GM21723 (cell line): ENCODE measurements around the gene RND3.

Experiments
- ATAC-seq: cut with Tn5 transposase; IDR thresholded peaks from one replicate; pipeline ENCODE4 v1.9.1; 2021; ENCODE audit warnings: mild to moderate bottlenecking, moderate library complexity; ENCODE audit not compliant: unreplicated experiment

RND3 gene

GRCh38 chr2:150476809-150477302 is 10.6 kb downstream of the RND3 start:
- ATAC-seq = no peak

- no peak for ATAC-seq
Measured at GRCh38 chr2:150476286-150476685, 11.2 kb downstream of the RND3 start.

GRCh38 chr2:150475479-150476250 is 11.8 kb downstream of the RND3 start:
- no peak for ATAC-seq

- ATAC-seq = no peak
Measured at GRCh38 chr2:150474326-150475074, 13.0 kb downstream of the RND3 start.

GRCh38 chr2:150473767-150474166 is 13.7 kb downstream of the RND3 start:
- ATAC-seq = no peak

GRCh38 chr2:150472511-150472899 is 15.0 kb downstream of the RND3 start:
- no peak for ATAC-seq

GRCh38 chr2:150471813-150472510 is 15.5 kb downstream of the RND3 start:
- ATAC-seq = no peak

- no peak for ATAC-seq
Measured at GRCh38 chr2:150470435-150470834, 17.0 kb downstream of the RND3 start.

GRCh38 chr2:150469706-150470274 is 17.7 kb downstream of the RND3 start:
- ATAC-seq = no peak

GRCh38 chr2:150468350-150468960 is 19.0 kb downstream of the RND3 start:
- no peak for ATAC-seq

- no peak for ATAC-seq
Measured at GRCh38 chr2:150467621-150467963, 19.9 kb downstream of the RND3 start.

GRCh38 chr2:150466741-150467620 is 20.5 kb downstream of the RND3 start:
- no peak for ATAC-seq

- ATAC-seq = no peak
Measured at GRCh38 chr2:150465703-150466569, 21.5 kb downstream of the RND3 start.

- no peak for ATAC-seq
Measured at GRCh38 chr2:150464986-150465385, 22.5 kb downstream of the RND3 start.

- no peak for ATAC-seq
Measured at GRCh38 chr2:150464270-150464669, 23.2 kb downstream of the RND3 start.

GRCh38 chr2:150462770-150463169 is 24.7 kb downstream of the RND3 start:
- no peak for ATAC-seq

- ATAC-seq = no peak
Measured at GRCh38 chr2:150459281-150459680, 28.2 kb downstream of the RND3 start.

GRCh38 chr2:150450765-150451164 is 36.7 kb downstream of the RND3 start:
- no peak for ATAC-seq

- no peak for ATAC-seq
Measured at GRCh38 chr2:150449856-150450255, 37.6 kb downstream of the RND3 start.
